GM18861 (cell line): ENCODE measurements around the gene MAN1A2.

Experiments used
- ATAC-seq: cut with Tn5 transposase; IDR thresholded peaks from one replicate; pipeline ENCODE4 v1.9.1; 2021; ENCODE audit not compliant: unreplicated experiment

MAN1A2 gene

GRCh38 chr1:117359561-117360289, 7.5 kb upstream of the MAN1A2 start:
- ATAC-seq = no peak

GRCh38 chr1:117362986-117363385, 4.3 kb upstream of the MAN1A2 start:
- ATAC-seq = no peak

GRCh38 chr1:117363571-117364048, 3.6 kb upstream of the MAN1A2 start:
- no peak for ATAC-seq

- no peak for ATAC-seq
Observed at GRCh38 chr1:117364240-117364639, 3.0 kb upstream of the MAN1A2 start.

GRCh38 chr1:117365350-117366176, 1.7 kb upstream of the MAN1A2 start:
- no peak for ATAC-seq

- ATAC-seq = peak; percentile 33
Observed at GRCh38 chr1:117366177-117367045, 838 bp upstream of the MAN1A2 start.

- ATAC-seq = peak; percentile 26
Observed at GRCh38 chr1:117368116-117369108, 1.2 kb downstream of the MAN1A2 start.

- ATAC-seq = no peak
Observed at GRCh38 chr1:117370071-117370470, 2.8 kb downstream of the MAN1A2 start.

GRCh38 chr1:117370509-117370908, 3.3 kb downstream of the MAN1A2 start:
- ATAC-seq = no peak

GRCh38 chr1:117371441-117372151, 4.3 kb downstream of the MAN1A2 start:
- ATAC-seq = no peak

GRCh38 chr1:117372863-117373412, 5.7 kb downstream of the MAN1A2 start:
- ATAC-seq = no peak

GRCh38 chr1:117373932-117374331, 6.7 kb downstream of the MAN1A2 start:
- ATAC-seq = no peak

GRCh38 chr1:117375327-117375726, 8.1 kb downstream of the MAN1A2 start:
- no peak for ATAC-seq

GRCh38 chr1:117387060-117387633, 19.9 kb downstream of the MAN1A2 start:
- ATAC-seq = no peak

GRCh38 chr1:117388328-117388727, 21.1 kb downstream of the MAN1A2 start:
- ATAC-seq = no peak

- ATAC-seq = no peak
Observed at GRCh38 chr1:117389284-117389683, 22.0 kb downstream of the MAN1A2 start.

GRCh38 chr1:117389779-117390178, 22.5 kb downstream of the MAN1A2 start:
- ATAC-seq = no peak

- no peak for ATAC-seq
Observed at GRCh38 chr1:117392771-117393170, 25.5 kb downstream of the MAN1A2 start.

GRCh38 chr1:117396074-117396473, 28.8 kb downstream of the MAN1A2 start:
- no peak for ATAC-seq
